ENCODE results near the gene NPAS3.

The NPAS3 gene

GRCh38 chr14:33833706-33834465 lies 895.2 kb downstream of the NPAS3 start:
- no peak overlapping the region for H3K4me3 ChIP-seq (ENCODE audit: low read length)
- H3K4me1 ChIP-seq (ENCODE audit: low read length): no peaks in the 10 kb centered on the region
- H3K27ac ChIP-seq (ENCODE audit: low read length): no peak overlapping the region
- H4K20me1 ChIP-seq (ENCODE audit: insufficient read depth, low read length): no peaks in the 10 kb centered on the region
- no peak overlapping the region for H3K4me2 ChIP-seq (ENCODE audit: low read length)
- H3K36me3 ChIP-seq (replicated peaks; ENCODE audit: low read depth, low read length): no peaks in the 10 kb centered on the region
- no peaks in the 10 kb centered on the region for H3K79me2 ChIP-seq (ENCODE audit: low read length)
- no peaks in the 10 kb centered on the region for H3K27me3 ChIP-seq (ENCODE audit: low read depth, low read length)
- TF ChIP-seq CTCF (IDR thresholded peaks at IDR 0.05; ENCODE audit: low read depth, low read length): no peak
- no peak for TF ChIP-seq EZH2phosphoT487 (IDR thresholded peaks at IDR 0.05; ENCODE audit: low read depth)
- no peak overlapping the region for H3K9ac ChIP-seq (ENCODE audit: low read length)
- no peak overlapping the region for H2AFZ ChIP-seq (ENCODE audit: low read depth, low read length)
- no peaks in the 10 kb centered on the region for H3K9me3 ChIP-seq (ENCODE audit: insufficient read depth, low read length)

GRCh38 chr14:33834466-33835260 lies 896.0 kb downstream of the NPAS3 start:
- Histone ChIP-seq H3K27me3 (ENCODE audit: low read depth, low read length) (no peaks in the 10 kb centered on the region), H2AFZ (ENCODE audit: low read depth, low read length) (no peak overlapping the region), H3K9ac (ENCODE audit: low read length) (no peak overlapping the region), H3K79me2 (ENCODE audit: low read length) (no peaks in the 10 kb centered on the region), H3K4me3 (ENCODE audit: low read length) (no peak overlapping the region), H3K4me2 (ENCODE audit: low read length) (no peak overlapping the region), H3K27ac (ENCODE audit: low read length) (no peak overlapping the region), H4K20me1 (ENCODE audit: insufficient read depth, low read length) (no peaks in the 10 kb centered on the region), H3K4me1 (ENCODE audit: low read length) (no peaks in the 10 kb centered on the region), H3K36me3 (replicated peaks; ENCODE audit: low read depth, low read length) (no peaks in the 10 kb centered on the region), H3K9me3 (ENCODE audit: insufficient read depth, low read length) (no peaks in the 10 kb centered on the region)
- no peak for TF ChIP-seq EZH2phosphoT487 (IDR thresholded peaks at IDR 0.05; ENCODE audit: low read depth)
- TF ChIP-seq CTCF (IDR thresholded peaks at IDR 0.05; ENCODE audit: low read depth, low read length): no peak

- Histone ChIP-seq H3K9ac (ENCODE audit: low read length) (no peak overlapping the region), H3K79me2 (ENCODE audit: low read length) (no peaks in the 10 kb centered on the region)
Measured at GRCh38 chr14:33835261-33835655, 896.6 kb downstream of the NPAS3 start.

More at GRCh38 chr14:33835261-33835655, 896.6 kb downstream of the NPAS3 start:
- Histone ChIP-seq H3K27me3 (ENCODE audit: low read depth, low read length) (no peaks in the 10 kb centered on the region), H3K9me3 (ENCODE audit: insufficient read depth, low read length) (no peaks in the 10 kb centered on the region), H3K4me1 (ENCODE audit: low read length) (no peaks in the 10 kb centered on the region), H3K27ac (ENCODE audit: low read length) (no peak overlapping the region), H4K20me1 (ENCODE audit: insufficient read depth, low read length) (no peaks in the 10 kb centered on the region), H3K4me2 (ENCODE audit: low read length) (no peak overlapping the region), H2AFZ (ENCODE audit: low read depth, low read length) (no peak overlapping the region), H3K4me3 (ENCODE audit: low read length) (no peak overlapping the region), H3K36me3 (replicated peaks; ENCODE audit: low read depth, low read length) (no peaks in the 10 kb centered on the region)
- TF ChIP-seq CTCF (IDR thresholded peaks at IDR 0.05; ENCODE audit: low read depth, low read length) (no peak), EZH2phosphoT487 (IDR thresholded peaks at IDR 0.05; ENCODE audit: low read depth) (no peak)

Measured in OCI-LY3 (cell line).